ENCODE measurements around the gene LRRN3.

The LRRN3 gene

DNA sequence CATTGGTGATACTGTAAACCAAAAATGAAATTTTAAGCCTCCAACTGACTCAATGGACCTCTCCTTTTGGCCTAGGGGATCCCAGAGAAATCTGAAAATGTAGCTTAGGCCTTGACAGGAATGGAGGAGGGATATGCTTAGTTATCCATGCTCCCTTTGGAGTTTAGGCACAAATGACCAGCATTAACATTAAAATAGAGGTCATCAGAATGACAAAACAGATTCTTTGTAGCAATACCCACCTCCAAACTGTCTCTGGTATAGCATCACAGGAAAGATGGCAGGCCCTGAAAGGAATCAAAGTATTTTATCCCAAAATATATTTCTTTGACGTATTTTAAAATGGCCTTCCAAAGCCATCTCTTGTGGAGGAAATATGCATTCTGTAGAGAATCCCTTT lies 39.1 kb upstream of the LRRN3 start:
- no peaks in the 10 kb centered on the region for H3K36me3 ChIP-seq (ENCODE audit: control insufficient read depth in 2 of 2, insufficient read depth in 1 of 2, low read length in 2 of 2)
- no peak overlapping the region for H3K27ac ChIP-seq (ENCODE audit: extremely low read depth, low read depth, low read length)
- no peaks in the 10 kb centered on the region for H3K9me3 ChIP-seq (ENCODE audit: control insufficient read depth, insufficient read depth, low read depth, low read length)
- POLR2A ChIA-PET: interaction anchor here (0.6 kb wide), 1 partner anchor 14 kb away, joined by 5 read pairs; no protein-coding TSS in a partner anchor
- H3K4me3 ChIP-seq (ENCODE audit: low read depth, low read length): no peak overlapping the region
- TF ChIP-seq TCF7L2 (IDR thresholded peaks at IDR 0.05; ENCODE audit: borderline replicate concordance, low read depth, low read length) (no peak), ZNF837 (tag by site-specific recombination; IDR thresholded peaks at IDR 0.05) (no peak), IKZF3 (tag by site-specific recombination; IDR thresholded peaks at IDR 0.05) (no peak), ZFP41 (tag by site-specific recombination; IDR thresholded peaks at IDR 0.05; ENCODE audit: borderline replicate concordance) (no peak), YY2 (tag by site-specific recombination; IDR thresholded peaks at IDR 0.05) (no peak), ZNF658 (tag by site-specific recombination; IDR thresholded peaks at IDR 0.05) (no peak), ZNF707 (tag by site-specific recombination; IDR thresholded peaks at IDR 0.05) (no peak), MYNN (tag by site-specific recombination; IDR thresholded peaks at IDR 0.05; ENCODE audit: borderline replicate concordance) (no peak), ZBTB8A (tag by site-specific recombination; IDR thresholded peaks at IDR 0.05) (no peak), ZNF529 (tag by site-specific recombination; IDR thresholded peaks at IDR 0.05; ENCODE audit: insufficient replicate concordance) (no peak)
- TF ChIP-seq, protein P1, sequence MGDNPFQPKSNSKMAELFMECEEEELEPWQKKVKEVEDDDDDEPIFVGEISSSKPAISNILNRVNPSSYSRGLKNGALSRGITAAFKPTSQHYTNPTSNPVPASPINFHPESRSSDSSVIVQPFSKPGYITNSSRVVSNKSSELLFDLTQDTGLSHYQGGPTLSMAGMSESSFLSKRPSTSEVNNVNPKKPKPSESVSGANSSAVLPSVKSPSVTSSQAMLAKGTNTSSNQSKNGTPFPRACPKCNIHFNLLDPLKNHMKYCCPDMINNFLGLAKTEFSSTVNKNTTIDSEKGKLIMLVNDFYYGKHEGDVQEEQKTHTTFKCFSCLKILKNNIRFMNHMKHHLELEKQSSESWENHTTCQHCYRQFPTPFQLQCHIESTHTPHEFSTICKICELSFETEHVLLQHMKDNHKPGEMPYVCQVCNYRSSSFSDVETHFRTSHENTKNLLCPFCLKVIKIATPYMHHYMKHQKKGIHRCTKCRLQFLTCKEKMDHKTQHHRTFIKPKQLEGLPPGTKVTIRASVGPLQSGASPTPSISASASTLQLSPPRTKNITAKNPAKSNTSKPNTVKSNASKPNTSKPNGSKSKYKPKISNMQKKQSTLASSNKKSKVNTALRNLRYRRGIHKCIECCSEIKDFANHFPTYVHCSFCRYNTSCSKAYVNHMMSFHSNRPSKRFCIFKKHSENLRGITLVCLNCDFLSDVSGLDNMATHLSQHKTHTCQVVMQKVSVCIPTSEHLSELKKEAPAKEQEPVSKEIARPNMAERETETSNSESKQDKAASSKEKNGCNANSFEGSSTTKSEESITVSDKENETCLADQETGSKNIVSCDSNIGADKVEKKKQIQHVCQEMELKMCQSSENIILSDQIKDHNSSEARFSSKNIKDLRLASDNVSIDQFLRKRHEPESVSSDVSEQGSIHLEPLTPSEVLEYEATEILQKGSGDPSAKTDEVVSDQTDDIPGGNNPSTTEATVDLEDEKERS (tag by site-specific recombination; IDR thresholded peaks at IDR 0.05): no peak
- TF ChIP-seq, protein P2, sequence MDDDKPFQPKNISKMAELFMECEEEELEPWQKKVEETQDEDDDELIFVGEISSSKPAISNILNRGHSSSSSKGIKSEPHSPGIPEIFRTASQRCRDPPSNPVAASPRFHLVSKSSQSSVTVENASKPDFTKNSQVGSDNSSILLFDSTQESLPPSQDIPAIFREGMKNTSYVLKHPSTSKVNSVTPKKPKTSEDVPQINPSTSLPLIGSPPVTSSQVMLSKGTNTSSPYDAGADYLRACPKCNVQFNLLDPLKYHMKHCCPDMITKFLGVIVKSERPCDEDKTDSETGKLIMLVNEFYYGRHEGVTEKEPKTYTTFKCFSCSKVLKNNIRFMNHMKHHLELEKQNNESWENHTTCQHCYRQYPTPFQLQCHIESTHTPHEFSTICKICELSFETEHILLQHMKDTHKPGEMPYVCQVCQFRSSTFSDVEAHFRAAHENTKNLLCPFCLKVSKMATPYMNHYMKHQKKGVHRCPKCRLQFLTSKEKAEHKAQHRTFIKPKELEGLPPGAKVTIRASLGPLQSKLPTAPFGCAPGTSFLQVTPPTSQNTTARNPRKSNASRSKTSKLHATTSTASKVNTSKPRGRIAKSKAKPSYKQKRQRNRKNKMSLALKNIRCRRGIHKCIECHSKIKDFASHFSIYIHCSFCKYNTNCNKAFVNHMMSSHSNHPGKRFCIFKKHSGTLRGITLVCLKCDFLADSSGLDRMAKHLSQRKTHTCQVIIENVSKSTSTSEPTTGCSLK (tag by site-specific recombination; IDR thresholded peaks at IDR 0.05): no peak
- CTCF ChIA-PET: no interaction called here
- no peaks in the 10 kb centered on the region for H3K4me1 ChIP-seq (ENCODE audit: control insufficient read depth, insufficient read depth, low read length)

DNA sequence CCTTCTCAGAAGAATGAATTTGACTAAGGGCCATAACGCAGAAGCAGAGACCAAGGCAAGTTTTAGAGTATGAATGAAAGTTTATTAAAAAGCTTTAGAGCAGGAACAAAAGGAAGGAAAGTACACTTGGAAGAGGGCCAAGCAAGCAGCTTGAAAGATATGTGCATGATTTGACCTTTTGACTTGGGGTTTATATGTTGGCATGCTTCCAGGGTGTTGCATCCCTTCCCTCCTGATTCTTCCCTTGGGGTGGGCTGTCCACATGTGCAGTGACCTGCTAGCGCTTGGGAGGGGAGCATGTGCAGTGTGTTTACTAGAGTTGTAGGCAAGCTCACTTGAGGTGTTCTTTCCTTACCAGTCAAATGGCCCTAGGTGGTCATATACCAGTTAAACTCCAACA lies 37.9 kb upstream of the LRRN3 start:
- Histone ChIP-seq H3K36me3 (ENCODE audit: control insufficient read depth in 2 of 2, insufficient read depth in 1 of 2, low read length in 2 of 2) (no peaks in the 10 kb centered on the region), H3K9me3 (ENCODE audit: control insufficient read depth, insufficient read depth, low read depth, low read length) (no peaks in the 10 kb centered on the region), H3K4me3 (ENCODE audit: low read depth, low read length) (no peak overlapping the region), H3K27ac (ENCODE audit: extremely low read depth, low read depth, low read length) (no peak overlapping the region), H3K4me1 (ENCODE audit: control insufficient read depth, insufficient read depth, low read length) (no peaks in the 10 kb centered on the region)
- CTCF ChIA-PET: no interaction called here
- POLR2A ChIA-PET: no interaction called here
- TF ChIP-seq, protein P3, sequence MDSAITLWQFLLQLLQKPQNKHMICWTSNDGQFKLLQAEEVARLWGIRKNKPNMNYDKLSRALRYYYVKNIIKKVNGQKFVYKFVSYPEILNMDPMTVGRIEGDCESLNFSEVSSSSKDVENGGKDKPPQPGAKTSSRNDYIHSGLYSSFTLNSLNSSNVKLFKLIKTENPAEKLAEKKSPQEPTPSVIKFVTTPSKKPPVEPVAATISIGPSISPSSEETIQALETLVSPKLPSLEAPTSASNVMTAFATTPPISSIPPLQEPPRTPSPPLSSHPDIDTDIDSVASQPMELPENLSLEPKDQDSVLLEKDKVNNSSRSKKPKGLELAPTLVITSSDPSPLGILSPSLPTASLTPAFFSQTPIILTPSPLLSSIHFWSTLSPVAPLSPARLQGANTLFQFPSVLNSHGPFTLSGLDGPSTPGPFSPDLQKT (IDR thresholded peaks at IDR 0.05; ENCODE audit: borderline replicate concordance, low read depth, low read length): no peak
- TF ChIP-seq ZNF776 (tag by site-specific recombination; IDR thresholded peaks at IDR 0.05; ENCODE audit: borderline replicate concordance) (no peak), ZNF514 (tag by site-specific recombination; IDR thresholded peaks at IDR 0.05) (no peak), ZNF521 (tag by site-specific recombination; IDR thresholded peaks at IDR 0.05) (no peak), YY1 (tag by site-specific recombination; IDR thresholded peaks at IDR 0.05) (no peak), ZNF184 (tag by site-specific recombination; IDR thresholded peaks at IDR 0.05) (no peak), ZFP69B (tag by site-specific recombination; IDR thresholded peaks at IDR 0.05) (no peak), ZSCAN16 (tag by site-specific recombination; IDR thresholded peaks at IDR 0.05) (no peak), ZBTB48 (tag by site-specific recombination; IDR thresholded peaks at IDR 0.05) (no peak)
- TF ChIP-seq, protein P4, sequence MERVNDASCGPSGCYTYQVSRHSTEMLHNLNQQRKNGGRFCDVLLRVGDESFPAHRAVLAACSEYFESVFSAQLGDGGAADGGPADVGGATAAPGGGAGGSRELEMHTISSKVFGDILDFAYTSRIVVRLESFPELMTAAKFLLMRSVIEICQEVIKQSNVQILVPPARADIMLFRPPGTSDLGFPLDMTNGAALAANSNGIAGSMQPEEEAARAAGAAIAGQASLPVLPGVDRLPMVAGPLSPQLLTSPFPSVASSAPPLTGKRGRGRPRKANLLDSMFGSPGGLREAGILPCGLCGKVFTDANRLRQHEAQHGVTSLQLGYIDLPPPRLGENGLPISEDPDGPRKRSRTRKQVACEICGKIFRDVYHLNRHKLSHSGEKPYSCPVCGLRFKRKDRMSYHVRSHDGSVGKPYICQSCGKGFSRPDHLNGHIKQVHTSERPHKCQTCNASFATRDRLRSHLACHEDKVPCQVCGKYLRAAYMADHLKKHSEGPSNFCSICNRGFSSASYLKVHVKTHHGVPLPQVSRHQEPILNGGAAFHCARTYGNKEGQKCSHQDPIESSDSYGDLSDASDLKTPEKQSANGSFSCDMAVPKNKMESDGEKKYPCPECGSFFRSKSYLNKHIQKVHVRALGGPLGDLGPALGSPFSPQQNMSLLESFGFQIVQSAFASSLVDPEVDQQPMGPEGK (tag by site-specific recombination; IDR thresholded peaks at IDR 0.05): no peak
- TF ChIP-seq, protein P5, sequence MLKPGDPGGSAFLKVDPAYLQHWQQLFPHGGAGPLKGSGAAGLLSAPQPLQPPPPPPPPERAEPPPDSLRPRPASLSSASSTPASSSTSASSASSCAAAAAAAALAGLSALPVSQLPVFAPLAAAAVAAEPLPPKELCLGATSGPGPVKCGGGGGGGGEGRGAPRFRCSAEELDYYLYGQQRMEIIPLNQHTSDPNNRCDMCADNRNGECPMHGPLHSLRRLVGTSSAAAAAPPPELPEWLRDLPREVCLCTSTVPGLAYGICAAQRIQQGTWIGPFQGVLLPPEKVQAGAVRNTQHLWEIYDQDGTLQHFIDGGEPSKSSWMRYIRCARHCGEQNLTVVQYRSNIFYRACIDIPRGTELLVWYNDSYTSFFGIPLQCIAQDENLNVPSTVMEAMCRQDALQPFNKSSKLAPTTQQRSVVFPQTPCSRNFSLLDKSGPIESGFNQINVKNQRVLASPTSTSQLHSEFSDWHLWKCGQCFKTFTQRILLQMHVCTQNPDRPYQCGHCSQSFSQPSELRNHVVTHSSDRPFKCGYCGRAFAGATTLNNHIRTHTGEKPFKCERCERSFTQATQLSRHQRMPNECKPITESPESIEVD (tag by site-specific recombination; IDR thresholded peaks at IDR 0.05): no peak
- TF ChIP-seq, protein P6, sequence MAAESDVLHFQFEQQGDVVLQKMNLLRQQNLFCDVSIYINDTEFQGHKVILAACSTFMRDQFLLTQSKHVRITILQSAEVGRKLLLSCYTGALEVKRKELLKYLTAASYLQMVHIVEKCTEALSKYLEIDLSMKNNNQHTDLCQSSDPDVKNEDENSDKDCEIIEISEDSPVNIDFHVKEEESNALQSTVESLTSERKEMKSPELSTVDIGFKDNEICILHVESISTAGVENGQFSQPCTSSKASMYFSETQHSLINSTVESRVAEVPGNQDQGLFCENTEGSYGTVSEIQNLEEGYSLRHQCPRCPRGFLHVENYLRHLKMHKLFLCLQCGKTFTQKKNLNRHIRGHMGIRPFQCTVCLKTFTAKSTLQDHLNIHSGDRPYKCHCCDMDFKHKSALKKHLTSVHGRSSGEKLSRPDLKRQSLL (tag by site-specific recombination; IDR thresholded peaks at IDR 0.05): no peak
- TF ChIP-seq, protein P7, sequence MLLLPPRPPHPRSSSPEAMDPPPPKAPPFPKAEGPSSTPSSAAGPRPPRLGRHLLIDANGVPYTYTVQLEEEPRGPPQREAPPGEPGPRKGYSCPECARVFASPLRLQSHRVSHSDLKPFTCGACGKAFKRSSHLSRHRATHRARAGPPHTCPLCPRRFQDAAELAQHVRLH (tag by site-specific recombination; IDR thresholded peaks at IDR 0.05): no peak
